A673 (cell line): ENCODE data around the gene DYNC2I2.

Experiments
- EZH2 ChIP-seq: fragments of 200-600 bp; sonication (generic); IDR thresholded peaks from 2 replicates; pipeline ENCODE4 v1.6.1; 2017; ENCODE audit warnings: borderline replicate concordance, low read depth, mild to moderate bottlenecking, mixed read lengths, antibody characterized with exemption, low read length; ENCODE audit not compliant: poor library complexity, severe bottlenecking
- TF ChIP-seq, protein P1 (sequence below): fragments of 300-800, 200-600 bp; sonication (generic); conservative IDR thresholded peaks from 2 replicates; pipeline ENCODE4 v1.5.1; 2017; ENCODE audit warnings: low read depth, mild to moderate bottlenecking, antibody characterized with exemption, low read length, moderate library complexity, mixed read lengths

DNA sequence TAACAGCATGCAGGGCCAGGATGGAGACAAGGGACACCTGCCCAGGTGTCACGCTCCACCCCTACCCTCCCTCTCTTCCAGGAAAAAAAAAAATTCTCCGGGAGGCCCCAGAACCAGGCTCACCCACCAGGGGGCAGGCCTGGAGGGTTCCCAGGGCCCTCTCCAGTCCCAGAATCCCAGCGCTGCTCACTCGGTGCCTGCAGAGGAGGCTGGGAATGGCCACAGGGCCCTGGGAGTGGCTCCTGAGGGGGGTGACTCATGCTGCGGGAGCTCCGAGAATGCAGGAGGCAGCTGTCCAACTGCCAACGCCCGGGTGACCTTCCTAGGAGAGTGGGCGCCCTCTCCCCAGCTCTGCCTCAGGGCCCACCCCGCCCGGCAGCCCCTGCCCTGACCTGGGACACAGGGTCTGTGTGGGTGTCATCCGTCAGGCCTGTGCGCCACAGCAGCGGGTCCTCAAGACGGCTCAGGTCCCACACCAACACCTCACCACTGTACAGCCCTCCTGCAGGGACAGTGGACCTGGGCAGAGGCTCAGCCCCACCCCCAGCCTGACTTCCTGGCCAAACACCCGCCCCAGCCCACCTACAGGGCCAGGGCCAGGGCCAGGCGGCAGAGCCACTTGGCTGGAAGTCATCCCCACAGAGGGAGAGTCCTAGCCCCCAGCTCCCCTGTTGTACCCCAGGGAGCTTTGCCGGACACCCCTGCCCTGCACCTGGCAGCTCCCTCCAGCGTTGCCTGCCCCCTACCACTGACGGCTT lies 21.2 kb downstream of the DYNC2I2 start:
- TF ChIP-seq, protein P1, sequence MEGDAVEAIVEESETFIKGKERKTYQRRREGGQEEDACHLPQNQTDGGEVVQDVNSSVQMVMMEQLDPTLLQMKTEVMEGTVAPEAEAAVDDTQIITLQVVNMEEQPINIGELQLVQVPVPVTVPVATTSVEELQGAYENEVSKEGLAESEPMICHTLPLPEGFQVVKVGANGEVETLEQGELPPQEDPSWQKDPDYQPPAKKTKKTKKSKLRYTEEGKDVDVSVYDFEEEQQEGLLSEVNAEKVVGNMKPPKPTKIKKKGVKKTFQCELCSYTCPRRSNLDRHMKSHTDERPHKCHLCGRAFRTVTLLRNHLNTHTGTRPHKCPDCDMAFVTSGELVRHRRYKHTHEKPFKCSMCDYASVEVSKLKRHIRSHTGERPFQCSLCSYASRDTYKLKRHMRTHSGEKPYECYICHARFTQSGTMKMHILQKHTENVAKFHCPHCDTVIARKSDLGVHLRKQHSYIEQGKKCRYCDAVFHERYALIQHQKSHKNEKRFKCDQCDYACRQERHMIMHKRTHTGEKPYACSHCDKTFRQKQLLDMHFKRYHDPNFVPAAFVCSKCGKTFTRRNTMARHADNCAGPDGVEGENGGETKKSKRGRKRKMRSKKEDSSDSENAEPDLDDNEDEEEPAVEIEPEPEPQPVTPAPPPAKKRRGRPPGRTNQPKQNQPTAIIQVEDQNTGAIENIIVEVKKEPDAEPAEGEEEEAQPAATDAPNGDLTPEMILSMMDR: peak; percentile 60
- TF ChIP-seq EZH2: no peak
